ENCODE results near the gene MROH8.

The MROH8 gene

GRCh38 chr20:37158248-37158647 is 21.1 kb downstream of the MROH8 start:
- H3K4me1 ChIP-seq (ENCODE audit: insufficient read depth, low read length): no peaks in the 10 kb centered on the region
- no peak overlapping the region for H3K4me2 ChIP-seq (ENCODE audit: insufficient read depth, low read length)
- no peak overlapping the region for H3K4me3 ChIP-seq (ENCODE audit: low read depth in 1 of 2, low read length in 2 of 2)
- ATAC-seq (ENCODE audit: insufficient read depth, low read depth) (no peak), DNase-seq (no peak)
- no peak overlapping the region for H3K9ac ChIP-seq (ENCODE audit: low read depth, low read length)
- H4K20me1 ChIP-seq (ENCODE audit: insufficient read depth, low read length): no peaks in the 10 kb centered on the region
- H3K79me2 ChIP-seq (ENCODE audit: insufficient read depth, low read length): no peaks in the 10 kb centered on the region
- H3K27me3 ChIP-seq (ENCODE audit: insufficient read depth, low read length, poor library complexity): no peaks in the 10 kb centered on the region
- TF ChIP-seq CTCF (IDR thresholded peaks at IDR 0.05; ENCODE audit: borderline replicate concordance, extremely low read depth, low read length, poor library complexity, severe bottlenecking): no peak
- no peak for TF ChIP-seq EZH2 (IDR thresholded peaks at IDR 0.05; ENCODE audit: borderline replicate concordance, low read depth, low read length, severe bottlenecking)
- H2AFZ ChIP-seq (ENCODE audit: low read depth, low read length): no peak overlapping the region
- no peaks in the 10 kb centered on the region for H3K9me3 ChIP-seq (ENCODE audit: insufficient read depth, low read length, severe bottlenecking)
- no peak overlapping the region for H3K27ac ChIP-seq (ENCODE audit: low read length)
- H3K36me3 ChIP-seq (ENCODE audit: insufficient read depth, low read length): no peaks in the 10 kb centered on the region

- no peaks in the 10 kb centered on the region for H3K4me1 ChIP-seq (ENCODE audit: insufficient read depth, low read length)
- H3K27me3 ChIP-seq (ENCODE audit: insufficient read depth, low read length, poor library complexity): no peaks in the 10 kb centered on the region
- no peaks in the 10 kb centered on the region for H4K20me1 ChIP-seq (ENCODE audit: insufficient read depth, low read length)
- H3K27ac ChIP-seq (ENCODE audit: low read length): no peak overlapping the region
- TF ChIP-seq CTCF (IDR thresholded peaks at IDR 0.05; ENCODE audit: borderline replicate concordance, extremely low read depth, low read length, poor library complexity, severe bottlenecking) (no peak), EZH2 (IDR thresholded peaks at IDR 0.05; ENCODE audit: borderline replicate concordance, low read depth, low read length, severe bottlenecking) (no peak)
- no peak overlapping the region for H3K4me2 ChIP-seq (ENCODE audit: insufficient read depth, low read length)
- DNase-seq: no peak
- H3K4me3 ChIP-seq (ENCODE audit: low read depth in 1 of 2, low read length in 2 of 2): no peak overlapping the region
- no peaks in the 10 kb centered on the region for H3K36me3 ChIP-seq (ENCODE audit: insufficient read depth, low read length)
- H3K9me3 ChIP-seq (ENCODE audit: insufficient read depth, low read length, severe bottlenecking): no peaks in the 10 kb centered on the region
- no peak overlapping the region for H3K9ac ChIP-seq (ENCODE audit: low read depth, low read length)
- no peak overlapping the region for H2AFZ ChIP-seq (ENCODE audit: low read depth, low read length)
- no peaks in the 10 kb centered on the region for H3K79me2 ChIP-seq (ENCODE audit: insufficient read depth, low read length)
- no peak for ATAC-seq (ENCODE audit: insufficient read depth, low read depth)
Observed at GRCh38 chr20:37155987-37156386, 23.4 kb downstream of the MROH8 start.

GRCh38 chr20:37154684-37155298 is 24.6 kb downstream of the MROH8 start:
- DNase-seq (no peak), ATAC-seq (ENCODE audit: insufficient read depth, low read depth) (no peak)
- H3K79me2 ChIP-seq (ENCODE audit: insufficient read depth, low read length): no peaks in the 10 kb centered on the region
- no peak overlapping the region for H3K4me3 ChIP-seq (ENCODE audit: low read depth in 1 of 2, low read length in 2 of 2)
- H3K4me1 ChIP-seq (ENCODE audit: insufficient read depth, low read length): no peaks in the 10 kb centered on the region
- no peaks in the 10 kb centered on the region for H3K27me3 ChIP-seq (ENCODE audit: insufficient read depth, low read length, poor library complexity)
- no peak for TF ChIP-seq CTCF (IDR thresholded peaks at IDR 0.05; ENCODE audit: borderline replicate concordance, extremely low read depth, low read length, poor library complexity, severe bottlenecking)
- TF ChIP-seq EZH2 (IDR thresholded peaks at IDR 0.05; ENCODE audit: borderline replicate concordance, low read depth, low read length, severe bottlenecking): no peak
- no peaks in the 10 kb centered on the region for H3K9me3 ChIP-seq (ENCODE audit: insufficient read depth, low read length, severe bottlenecking)
- no peaks in the 10 kb centered on the region for H3K36me3 ChIP-seq (ENCODE audit: insufficient read depth, low read length)
- H3K4me2 ChIP-seq (ENCODE audit: insufficient read depth, low read length): no peak overlapping the region
- H3K9ac ChIP-seq (ENCODE audit: low read depth, low read length): no peak overlapping the region
- H4K20me1 ChIP-seq (ENCODE audit: insufficient read depth, low read length): no peaks in the 10 kb centered on the region
- no peak overlapping the region for H2AFZ ChIP-seq (ENCODE audit: low read depth, low read length)
- no peak overlapping the region for H3K27ac ChIP-seq (ENCODE audit: low read length)

All from DND-41 (cell line).